Ascending aorta (tissue), 2 donors: ENCODE results near the gene RNF111. TPM values are rescaled to one million over a fixed set of nuclear protein-coding genes. Genes with fewer than 3 reads are reported as not detected.
"Not testable (repeated sequence)": the region's sequence is repeated elsewhere in the genome, so short reads cannot be mapped to it uniquely, and the experiment has no call there.

Source experiments
- DNase-seq, 2 donors: peaks; one replicate each; pipeline ENCODE4 v3.0.0-alpha.2; 2019; ENCODE audit warnings: low spot score in 2 of 2
- H3K27ac ChIP-seq, 2 donors: fragments of 200-600 bp; sonication (generic); one replicate each; pipeline ENCODE4 v1.5.1; 2016 to 2017; ENCODE audit warnings: mild to moderate bottlenecking in 1 of 2
- H3K27me3 ChIP-seq: fragments of 200-600 bp; sonication (generic); one replicate; pipeline ENCODE4 v1.5.1; 2017
- H3K36me3 ChIP-seq, 2 donors: fragments of 200-600 bp; sonication (generic); one replicate each; pipeline ENCODE4 v1.5.1; 2016
- H3K4me1 ChIP-seq, 2 donors: fragments of 200-600 bp; sonication (generic); one replicate each; pipeline ENCODE4 v1.5.1; 2016 to 2017; ENCODE audit warnings: mild to moderate bottlenecking in 1 of 2
- H3K4me3 ChIP-seq, 2 donors: fragments of 200-600 bp; sonication (generic); one replicate each; pipeline ENCODE4 v1.5.1; 2016 to 2017; ENCODE audit warnings: mild to moderate bottlenecking in 1 of 2
- H3K9me3 ChIP-seq, 2 donors: fragments of 200-600 bp; sonication (generic); one replicate each; pipeline ENCODE4 v1.5.1; 2016
- intact Hi-C: fragments of 100-400 bp; cut with DNase I; formaldehyde crosslinking; loops from one replicate; pipeline ENCODE4 v1.15.1; 2023
- total RNA-seq: library from RNA; depleted of rRNA; stranded (reverse); fragments of >200 nt; gene quantifications from one replicate; pipeline ENCODE4 v1.1.0, GENCODE V29; 2016
- TF ChIP-seq, protein P1 (sequence below), 3 experiments: fragments of 200-600 bp in 2 of 3; fragments of 450-650 bp in 1 of 3; sonication (generic) in 2 of 3; IDR thresholded peaks; one replicate each; pipeline ENCODE4 v1.5.1; 2016 to 2019; ENCODE audit warnings: antibody characterized with exemption in 3 of 3, mild to moderate bottlenecking in 1 of 3, moderate library complexity in 1 of 3

Gene RNF111
- total RNA-seq, 1 donor from 2014 or later: 12.2 TPM

GRCh38 chr15:59120937-59121336, 133.5 kb downstream of the RNF111 start:
- Histone ChIP-seq H3K36me3 (no peaks in the 10 kb centered on the region), H3K27ac (no peak overlapping the region), H3K4me1 (no peaks in the 10 kb centered on the region), H3K27me3 (no peaks in the 10 kb centered on the region), H3K9me3 (peaks cover 0 to 8% of the 10 kb centered on the region in 2 donors), H3K4me3 (no peak overlapping the region)
- TF ChIP-seq, protein P1, sequence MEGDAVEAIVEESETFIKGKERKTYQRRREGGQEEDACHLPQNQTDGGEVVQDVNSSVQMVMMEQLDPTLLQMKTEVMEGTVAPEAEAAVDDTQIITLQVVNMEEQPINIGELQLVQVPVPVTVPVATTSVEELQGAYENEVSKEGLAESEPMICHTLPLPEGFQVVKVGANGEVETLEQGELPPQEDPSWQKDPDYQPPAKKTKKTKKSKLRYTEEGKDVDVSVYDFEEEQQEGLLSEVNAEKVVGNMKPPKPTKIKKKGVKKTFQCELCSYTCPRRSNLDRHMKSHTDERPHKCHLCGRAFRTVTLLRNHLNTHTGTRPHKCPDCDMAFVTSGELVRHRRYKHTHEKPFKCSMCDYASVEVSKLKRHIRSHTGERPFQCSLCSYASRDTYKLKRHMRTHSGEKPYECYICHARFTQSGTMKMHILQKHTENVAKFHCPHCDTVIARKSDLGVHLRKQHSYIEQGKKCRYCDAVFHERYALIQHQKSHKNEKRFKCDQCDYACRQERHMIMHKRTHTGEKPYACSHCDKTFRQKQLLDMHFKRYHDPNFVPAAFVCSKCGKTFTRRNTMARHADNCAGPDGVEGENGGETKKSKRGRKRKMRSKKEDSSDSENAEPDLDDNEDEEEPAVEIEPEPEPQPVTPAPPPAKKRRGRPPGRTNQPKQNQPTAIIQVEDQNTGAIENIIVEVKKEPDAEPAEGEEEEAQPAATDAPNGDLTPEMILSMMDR (IDR thresholded peaks at IDR 0.05): no peak
- DNase-seq: no peak
- intact Hi-C loops: no loop called here

GRCh38 chr15:59124261-59124660, 136.8 kb downstream of the RNF111 start:
- TF ChIP-seq, protein P1 (IDR thresholded peaks at IDR 0.05): no peak
- intact Hi-C loops: no loop called here
- Histone ChIP-seq H3K27ac (no peak overlapping the region), H3K27me3 (no peaks in the 10 kb centered on the region), H3K9me3 (peaks cover 0 to 34% of the 10 kb centered on the region in 2 donors), H3K36me3 (no peaks in the 10 kb centered on the region), H3K4me3 (no peak overlapping the region), H3K4me1 (no peaks in the 10 kb centered on the region)
- DNase-seq: no peak

DNA sequence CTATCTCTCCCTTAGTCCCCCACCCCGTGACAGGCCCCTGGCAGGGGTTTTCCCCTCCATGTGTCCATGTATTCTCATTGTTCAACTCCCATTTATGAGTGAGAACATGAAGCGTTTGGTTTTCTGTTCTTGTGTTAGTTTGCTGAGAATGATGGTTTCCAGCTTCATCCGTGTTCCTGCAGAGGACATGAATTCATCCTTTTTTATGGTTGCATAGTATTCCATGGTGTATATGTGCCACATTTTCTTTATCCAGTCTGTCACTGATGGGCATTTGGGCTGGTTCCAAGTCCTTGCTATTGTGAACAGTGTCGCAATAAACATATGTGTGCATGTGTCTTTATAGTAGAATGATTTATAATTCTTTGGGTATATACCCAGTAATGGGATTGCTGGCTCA, 138.2 kb downstream of the RNF111 start:
- H3K4me3 ChIP-seq, DNase-seq, H3K27me3 ChIP-seq, H3K4me1 ChIP-seq, intact Hi-C loops, H3K36me3 ChIP-seq, H3K27ac ChIP-seq: not testable (repeated sequence)
- peaks cover 0 to 45% of the 10 kb centered on the region in 2 donors for H3K9me3 ChIP-seq

GRCh38 chr15:59127255-59127654, 139.8 kb downstream of the RNF111 start:
- intact Hi-C loops, DNase-seq, H3K36me3 ChIP-seq, H3K4me3 ChIP-seq, H3K4me1 ChIP-seq, H3K27me3 ChIP-seq, H3K27ac ChIP-seq: not testable (repeated sequence)
- peaks cover 0 to 49% of the 10 kb centered on the region in 2 donors for H3K9me3 ChIP-seq

GRCh38 chr15:59131456-59131855, 144.0 kb downstream of the RNF111 start:
- H3K9me3 ChIP-seq: peaks cover 0 to 40% of the 10 kb centered on the region in 2 donors
- DNase-seq: no peak
- H3K27me3 ChIP-seq: no peaks in the 10 kb centered on the region
- H3K36me3 ChIP-seq: peaks cover 26 to 33% of the 10 kb centered on the region in 2 donors
- no peak overlapping the region for H3K4me3 ChIP-seq
- intact Hi-C loops: no loop called here
- no peak overlapping the region for H3K27ac ChIP-seq
- H3K4me1 ChIP-seq: no peaks in the 10 kb centered on the region
- TF ChIP-seq, protein P1 (IDR thresholded peaks at IDR 0.05): no peak

DNA sequence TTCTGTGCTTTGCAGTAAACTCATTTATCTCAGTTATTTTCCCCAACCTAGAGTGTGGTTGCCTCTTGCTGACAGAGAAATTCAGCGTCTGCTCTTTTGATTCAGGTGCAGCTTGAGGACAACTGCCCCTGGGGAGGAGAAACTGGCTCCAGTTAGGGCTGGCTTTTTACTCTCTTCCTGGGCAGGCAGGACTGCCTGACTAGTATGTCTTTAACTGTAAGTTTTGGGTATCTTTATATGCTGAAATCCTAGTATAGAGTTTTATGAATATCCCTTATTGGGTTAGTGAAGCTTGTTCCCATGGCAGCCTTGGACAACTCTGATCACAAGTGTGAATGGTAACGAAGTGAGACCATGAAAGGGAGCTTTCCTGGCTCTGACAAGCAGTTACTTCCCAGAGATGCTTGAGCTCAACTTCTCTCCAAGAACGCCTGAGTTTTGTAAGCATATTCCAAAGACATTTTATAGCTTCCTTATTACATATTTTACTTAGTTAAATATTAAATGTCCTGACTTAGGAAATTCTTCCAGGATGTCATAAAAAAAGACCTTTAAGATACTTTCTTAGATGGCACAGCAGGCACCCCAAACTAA, 144.6 kb downstream of the RNF111 start:
- Histone ChIP-seq H3K4me3 (no peak overlapping the region), H3K9me3 (peaks cover 0 to 34% of the 10 kb centered on the region in 2 donors), H3K36me3 (peaks cover 32 to 39% of the 10 kb centered on the region in 2 donors), H3K27me3 (no peaks in the 10 kb centered on the region), H3K4me1 (no peaks in the 10 kb centered on the region), H3K27ac (no peak overlapping the region)
- no peak for DNase-seq
- intact Hi-C loops: no loop called here
- TF ChIP-seq, protein P1 (IDR thresholded peaks at IDR 0.05): no peak
